ENCODE measurements around the gene BNC2. TPM values are rescaled to one million over a fixed set of nuclear protein-coding genes. Genes with fewer than 3 reads are reported as not detected.

BNC2 gene
- total RNA-seq, 2 experiments from 2014 or later: not detected

DNA sequence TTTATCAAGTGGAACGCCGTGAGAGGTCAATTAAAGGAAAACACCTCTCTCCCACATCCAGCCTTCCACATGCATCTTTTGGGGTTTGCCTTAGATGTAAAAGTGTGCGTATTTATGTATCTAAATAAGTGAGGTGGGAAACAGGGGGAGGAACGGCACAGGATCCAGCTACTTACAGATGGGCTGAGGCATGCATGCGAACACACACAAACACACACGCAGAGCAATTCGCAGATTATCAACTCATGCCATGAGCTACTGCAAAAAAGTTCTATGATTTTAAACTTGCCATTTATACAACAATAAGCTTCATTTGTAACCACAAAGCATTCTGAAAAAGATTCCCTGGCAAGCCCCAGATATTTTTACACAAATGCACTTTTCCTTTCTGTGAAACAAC lies 242.1 kb downstream of the BNC2 start:
- no peaks in the 10 kb centered on the region for H3K36me3 ChIP-seq (ENCODE audit: insufficient read depth, low read length)
- H3K4me3 Mint-ChIP-seq: no peak overlapping the region
- ChIA-PET POLR2A (no interaction called here), CTCF (no interaction called here)
- H3K36me3 Mint-ChIP-seq (ENCODE audit: low read depth): no peaks in the 10 kb centered on the region
- H3K27me3 ChIP-seq (ENCODE audit: control insufficient read depth in 1 of 2, insufficient read depth in 2 of 2, low read length in 2 of 2): no peaks in the 10 kb centered on the region
- H3K4me1 ChIP-seq (ENCODE audit: insufficient read depth, low read length): no peaks in the 10 kb centered on the region
- TF ChIP-seq, protein P1, sequence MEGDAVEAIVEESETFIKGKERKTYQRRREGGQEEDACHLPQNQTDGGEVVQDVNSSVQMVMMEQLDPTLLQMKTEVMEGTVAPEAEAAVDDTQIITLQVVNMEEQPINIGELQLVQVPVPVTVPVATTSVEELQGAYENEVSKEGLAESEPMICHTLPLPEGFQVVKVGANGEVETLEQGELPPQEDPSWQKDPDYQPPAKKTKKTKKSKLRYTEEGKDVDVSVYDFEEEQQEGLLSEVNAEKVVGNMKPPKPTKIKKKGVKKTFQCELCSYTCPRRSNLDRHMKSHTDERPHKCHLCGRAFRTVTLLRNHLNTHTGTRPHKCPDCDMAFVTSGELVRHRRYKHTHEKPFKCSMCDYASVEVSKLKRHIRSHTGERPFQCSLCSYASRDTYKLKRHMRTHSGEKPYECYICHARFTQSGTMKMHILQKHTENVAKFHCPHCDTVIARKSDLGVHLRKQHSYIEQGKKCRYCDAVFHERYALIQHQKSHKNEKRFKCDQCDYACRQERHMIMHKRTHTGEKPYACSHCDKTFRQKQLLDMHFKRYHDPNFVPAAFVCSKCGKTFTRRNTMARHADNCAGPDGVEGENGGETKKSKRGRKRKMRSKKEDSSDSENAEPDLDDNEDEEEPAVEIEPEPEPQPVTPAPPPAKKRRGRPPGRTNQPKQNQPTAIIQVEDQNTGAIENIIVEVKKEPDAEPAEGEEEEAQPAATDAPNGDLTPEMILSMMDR (IDR thresholded peaks at IDR 0.05): no peak
- no peak overlapping the region for H3K27ac Mint-ChIP-seq
- ATAC-seq (ENCODE audit: poor library complexity) (no peak), DNase-seq (no peak)
- H3K9me3 Mint-ChIP-seq: peaks cover 5% of the 10 kb centered on the region
- intact Hi-C loops (cut with DNase I, micrococcal nuclease): no loop called here
- no peaks in the 10 kb centered on the region for H3K9me3 ChIP-seq (ENCODE audit: control insufficient read depth in 1 of 2, insufficient read depth in 1 of 2, low read length in 2 of 2)
- H3K4me1 Mint-ChIP-seq (ENCODE audit: low read depth): no peaks in the 10 kb centered on the region
- no peak overlapping the region for H3K27ac ChIP-seq (ENCODE audit: low read depth in 1 of 2, low read length in 2 of 2)
- no peaks in the 10 kb centered on the region for H3K27me3 Mint-ChIP-seq
- no peak overlapping the region for H3K4me3 ChIP-seq (ENCODE audit: low read length)

DNA sequence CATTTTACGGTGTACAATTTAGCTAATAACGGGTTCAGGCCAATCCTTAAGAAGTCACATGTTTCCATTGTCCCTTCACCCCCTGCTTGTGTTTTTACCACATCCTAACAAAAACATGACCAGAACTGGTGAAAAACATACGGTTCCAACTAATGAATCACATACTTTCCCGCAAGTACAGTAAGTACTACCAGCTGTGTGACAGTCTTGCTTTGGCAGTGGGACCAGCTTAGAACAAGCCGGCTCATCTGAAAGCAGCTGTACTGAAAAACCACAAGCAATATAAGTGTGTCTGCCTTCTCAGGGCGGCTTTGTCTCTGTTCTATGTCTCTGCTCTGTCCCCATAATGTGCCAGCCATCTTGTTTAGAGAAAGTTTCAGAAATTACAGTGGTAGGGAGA lies 242.5 kb downstream of the BNC2 start:
- Mint-ChIP-seq H3K9me3 (peaks cover 5% of the 10 kb centered on the region), H3K27ac (no peak overlapping the region), H3K4me1 (ENCODE audit: low read depth) (no peaks in the 10 kb centered on the region), H3K27me3 (no peaks in the 10 kb centered on the region), H3K36me3 (ENCODE audit: low read depth) (no peaks in the 10 kb centered on the region), H3K4me3 (no peak overlapping the region)
- no peaks in the 10 kb centered on the region for H3K9me3 ChIP-seq (ENCODE audit: control insufficient read depth in 1 of 2, insufficient read depth in 1 of 2, low read length in 2 of 2)
- no peaks in the 10 kb centered on the region for H3K36me3 ChIP-seq (ENCODE audit: insufficient read depth, low read length)
- TF ChIP-seq, protein P1 (IDR thresholded peaks at IDR 0.05): no peak
- DNase-seq: no peak
- ChIA-PET POLR2A (no interaction called here), CTCF (no interaction called here)
- intact Hi-C loops (cut with DNase I, micrococcal nuclease): no loop called here
- H3K27ac ChIP-seq (ENCODE audit: low read depth in 1 of 2, low read length in 2 of 2): no peak overlapping the region
- no peak overlapping the region for H3K4me3 ChIP-seq (ENCODE audit: low read length)
- H3K4me1 ChIP-seq (ENCODE audit: insufficient read depth, low read length): no peaks in the 10 kb centered on the region
- no peak for ATAC-seq (ENCODE audit: poor library complexity)
- H3K27me3 ChIP-seq (ENCODE audit: control insufficient read depth in 1 of 2, insufficient read depth in 2 of 2, low read length in 2 of 2): no peaks in the 10 kb centered on the region

DNA sequence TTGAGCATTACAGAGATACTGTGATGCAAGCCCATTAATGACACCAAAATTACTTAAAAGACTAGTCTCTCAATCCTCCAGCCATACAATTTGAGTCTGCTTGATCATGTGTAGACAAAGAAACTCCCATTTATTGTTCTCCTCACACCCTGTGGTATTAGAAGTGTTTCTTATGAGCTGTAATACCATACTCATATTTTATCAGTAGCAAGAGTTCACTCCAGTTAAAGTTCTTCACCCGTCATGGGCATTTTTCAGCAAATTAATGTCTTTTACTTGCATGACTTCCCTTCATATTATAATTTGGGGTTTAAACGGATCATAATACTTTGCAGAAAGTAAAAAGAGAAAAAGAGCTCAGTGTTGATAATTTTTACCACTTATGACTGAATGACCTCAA lies 242.9 kb downstream of the BNC2 start:
- ChIA-PET CTCF (no interaction called here), POLR2A (no interaction called here)
- intact Hi-C loops (cut with DNase I, micrococcal nuclease): no loop called here
- no peak overlapping the region for H3K27ac ChIP-seq (ENCODE audit: low read depth in 1 of 2, low read length in 2 of 2)
- DNase-seq (no peak), ATAC-seq (ENCODE audit: poor library complexity) (no peak)
- no peak overlapping the region for H3K27ac Mint-ChIP-seq
- H3K4me3 Mint-ChIP-seq: no peak overlapping the region
- H3K4me3 ChIP-seq (ENCODE audit: low read length): no peak overlapping the region
- TF ChIP-seq, protein P1 (IDR thresholded peaks at IDR 0.05): no peak
- H3K27me3 ChIP-seq (ENCODE audit: control insufficient read depth in 1 of 2, insufficient read depth in 2 of 2, low read length in 2 of 2): no peaks in the 10 kb centered on the region
- no peaks in the 10 kb centered on the region for H3K36me3 ChIP-seq (ENCODE audit: insufficient read depth, low read length)
- no peaks in the 10 kb centered on the region for H3K36me3 Mint-ChIP-seq (ENCODE audit: low read depth)
- no peaks in the 10 kb centered on the region for H3K9me3 ChIP-seq (ENCODE audit: control insufficient read depth in 1 of 2, insufficient read depth in 1 of 2, low read length in 2 of 2)
- no peaks in the 10 kb centered on the region for H3K4me1 Mint-ChIP-seq (ENCODE audit: low read depth)
- H3K4me1 ChIP-seq (ENCODE audit: insufficient read depth, low read length): no peaks in the 10 kb centered on the region
- no peaks in the 10 kb centered on the region for H3K27me3 Mint-ChIP-seq
- peaks cover 5% of the 10 kb centered on the region for H3K9me3 Mint-ChIP-seq
